ENCODE data around the gene AGBL5.
A peak's percentile ranks its signal among the peaks of the same experiment; 100 is the strongest.
"Not testable (repeated sequence)": the region's sequence is repeated elsewhere in the genome, so short reads cannot be mapped to it uniquely, and the experiment has no call there.

AGBL5 gene

GRCh38 chr2:27118525-27119329 lies 67.3 kb downstream of the AGBL5 start, which contains the start of gene CGREF1:
Gene CGREF1 (minus strand): TSS chr2:27119128. CDS start chr2:27104366, 14,762 bp downstream.
- H3K4me3 ChIP-seq (ENCODE audit: low read depth, low read length), result peak within 1 kb of the TSS; percentile 40
- DNase-seq (ENCODE audit: low read depth), result no peak
- TF ChIP-seq CTCF (IDR thresholded peaks at IDR 0.05; ENCODE audit: low read depth, low read length, missing control alignments), result no peak

GRCh38 chr2:27119330-27119670 lies 67.8 kb downstream of the AGBL5 start:
- not testable (repeated sequence) for DNase-seq (ENCODE audit: low read depth)
- H3K4me3 ChIP-seq (ENCODE audit: low read depth, low read length), result peak overlapping the region; percentile 40
